Bronchial epithelial cell (primary cell): ENCODE results near the gene COL17A1. TPM values are rescaled to one million over a fixed set of nuclear protein-coding genes. Genes with fewer than 3 reads are reported as not detected.

Source experiments
- DNase-seq: peaks from one replicate; pipeline ENCODE4 v3.0.0-alpha.2; 2010; ENCODE audit warnings: low read depth
- FAIRE-seq: peaks from 2 replicates; lab custom pipeline; 2011; peaks lifted over from hg19 to GRCh38; lab: Jason Lieb, UNC
- H3K27me3 ChIP-seq: 2 replicates; pipeline ENCODE4 v1.5.1; 2011; ENCODE audit warnings: low read length; ENCODE audit not compliant: control insufficient read depth, insufficient read depth
- H3K36me3 ChIP-seq: 2 replicates; pipeline ENCODE4 v1.5.1; 2011; ENCODE audit warnings: low read length; ENCODE audit not compliant: control insufficient read depth, insufficient read depth
- H3K4me3 ChIP-seq: 2 replicates; pipeline ENCODE4 v1.5.1; 2011; ENCODE audit warnings: mild to moderate bottlenecking, low read depth, low read length, control low read depth
- total RNA-seq: library from RNA; depleted of rRNA; stranded (reverse); fragments of >200 nt; gene quantifications from 2 replicates; pipeline ENCODE4 v1.2.1, GENCODE V29; 2014
- TF ChIP-seq, protein P1 (sequence below): IDR thresholded peaks from 2 replicates; pipeline ENCODE4 v1.5.1; 2011; ENCODE audit warnings: mild to moderate bottlenecking, moderate library complexity, low read length, control low read depth, inconsistent platforms; ENCODE audit not compliant: insufficient read depth, severe bottlenecking

COL17A1 gene
- total RNA-seq, 1 donor from 2014 or later = 594 TPM

DNA sequence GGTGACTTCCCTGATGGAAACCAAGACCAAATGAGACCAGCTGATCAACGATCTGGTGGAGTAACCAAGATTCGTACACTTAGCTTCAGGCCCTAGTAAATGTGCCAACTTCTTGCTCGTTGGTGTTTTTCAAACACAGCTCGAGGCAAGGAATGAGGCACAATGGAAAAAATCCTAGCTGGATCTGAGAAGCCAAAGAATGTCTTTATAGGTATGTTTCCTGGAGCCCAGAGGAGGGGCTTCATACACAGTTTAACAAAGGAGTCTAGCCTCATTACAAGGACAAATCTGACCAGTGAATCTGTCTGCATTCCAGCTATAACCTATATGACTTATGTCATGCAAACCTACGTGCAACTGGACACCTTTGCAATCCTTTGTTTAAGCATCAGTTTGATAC, 3.7 kb downstream of the COL17A1 start:
- DNase-seq = no peak
- TF ChIP-seq, protein P1, sequence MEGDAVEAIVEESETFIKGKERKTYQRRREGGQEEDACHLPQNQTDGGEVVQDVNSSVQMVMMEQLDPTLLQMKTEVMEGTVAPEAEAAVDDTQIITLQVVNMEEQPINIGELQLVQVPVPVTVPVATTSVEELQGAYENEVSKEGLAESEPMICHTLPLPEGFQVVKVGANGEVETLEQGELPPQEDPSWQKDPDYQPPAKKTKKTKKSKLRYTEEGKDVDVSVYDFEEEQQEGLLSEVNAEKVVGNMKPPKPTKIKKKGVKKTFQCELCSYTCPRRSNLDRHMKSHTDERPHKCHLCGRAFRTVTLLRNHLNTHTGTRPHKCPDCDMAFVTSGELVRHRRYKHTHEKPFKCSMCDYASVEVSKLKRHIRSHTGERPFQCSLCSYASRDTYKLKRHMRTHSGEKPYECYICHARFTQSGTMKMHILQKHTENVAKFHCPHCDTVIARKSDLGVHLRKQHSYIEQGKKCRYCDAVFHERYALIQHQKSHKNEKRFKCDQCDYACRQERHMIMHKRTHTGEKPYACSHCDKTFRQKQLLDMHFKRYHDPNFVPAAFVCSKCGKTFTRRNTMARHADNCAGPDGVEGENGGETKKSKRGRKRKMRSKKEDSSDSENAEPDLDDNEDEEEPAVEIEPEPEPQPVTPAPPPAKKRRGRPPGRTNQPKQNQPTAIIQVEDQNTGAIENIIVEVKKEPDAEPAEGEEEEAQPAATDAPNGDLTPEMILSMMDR = no peak
- Histone ChIP-seq H3K36me3 (peaks cover 18% of the 10 kb centered on the region), H3K4me3 (no peak overlapping the region), H3K27me3 (no peaks in the 10 kb centered on the region)
- no peak for FAIRE-seq

DNA sequence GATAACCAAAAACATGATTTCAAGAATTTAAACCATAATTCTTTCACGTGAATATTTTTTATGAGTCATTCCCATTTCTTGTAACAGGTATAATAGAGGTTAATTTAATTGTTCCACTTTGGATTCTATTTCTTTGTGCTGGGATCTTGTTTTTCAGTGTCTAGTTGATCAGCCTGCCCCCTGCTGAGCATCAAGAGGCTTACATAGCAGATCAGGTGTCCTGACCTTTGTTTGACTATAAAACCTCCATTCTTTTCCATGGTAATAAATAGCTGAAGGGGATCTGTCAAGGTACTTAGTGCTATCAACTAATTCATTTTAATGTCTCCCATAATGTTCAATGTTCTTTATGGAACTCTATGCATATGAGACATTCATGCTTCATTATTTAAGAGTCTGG, 4.9 kb downstream of the COL17A1 start:
- DNase-seq (peak; percentile 51), FAIRE-seq (no peak)
- Histone ChIP-seq H3K36me3 (peaks cover 26% of the 10 kb centered on the region), H3K4me3 (no peak overlapping the region), H3K27me3 (no peaks in the 10 kb centered on the region)
- TF ChIP-seq, protein P1 = peak; percentile 58

DNA sequence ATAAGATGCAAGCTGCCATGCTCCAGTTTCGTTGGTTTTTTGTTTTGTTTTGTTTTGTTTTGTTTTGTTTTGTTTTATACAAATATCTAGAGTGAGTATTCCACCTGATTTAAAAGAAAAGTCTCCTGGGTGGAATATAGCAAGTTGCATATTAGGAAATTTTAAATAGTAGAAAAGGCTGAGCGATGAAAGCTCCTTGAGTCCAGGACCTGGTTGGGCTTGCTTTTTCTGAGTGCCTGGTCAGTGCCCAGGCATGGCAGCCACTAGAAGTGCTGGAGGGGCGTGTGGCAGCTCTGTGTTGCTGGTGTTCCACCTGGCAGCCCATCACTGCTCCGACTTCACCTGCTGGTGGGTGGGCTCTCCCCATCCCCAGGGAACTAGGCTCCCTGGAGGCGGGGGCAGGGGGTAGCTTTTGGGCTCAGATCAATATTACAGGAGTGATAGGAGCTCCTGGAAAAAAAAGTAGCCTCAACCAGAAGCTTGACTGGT, 8.0 kb downstream of the COL17A1 start:
- no peak for DNase-seq
- TF ChIP-seq, protein P1 = no peak
- H3K36me3 ChIP-seq = peaks cover 50% of the 10 kb centered on the region
- FAIRE-seq = no peak
- no peaks in the 10 kb centered on the region for H3K27me3 ChIP-seq
- H3K4me3 ChIP-seq = no peak overlapping the region

DNA sequence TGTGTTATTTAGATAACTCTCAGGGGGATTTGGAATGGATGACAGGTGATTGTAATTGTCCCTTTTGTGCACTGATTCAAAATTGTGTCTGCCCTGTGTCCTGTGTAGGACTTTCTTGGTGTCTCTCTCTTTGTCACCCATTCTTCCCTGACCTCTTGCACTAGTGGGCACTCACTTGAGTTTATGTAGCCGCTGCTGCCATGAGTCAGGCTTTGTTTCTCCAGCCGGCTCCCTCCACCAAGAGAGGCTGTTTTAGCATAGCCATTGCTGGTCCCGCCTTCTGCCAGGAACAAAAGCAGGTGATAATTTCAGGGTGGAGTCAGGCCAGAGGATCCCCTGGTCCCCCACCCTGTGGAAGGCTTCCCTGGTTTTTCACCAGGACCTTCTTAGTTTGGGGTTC, 8.4 kb downstream of the COL17A1 start:
- Histone ChIP-seq H3K36me3 (peaks cover 53% of the 10 kb centered on the region), H3K27me3 (no peaks in the 10 kb centered on the region), H3K4me3 (no peak overlapping the region)
- DNase-seq = no peak
- TF ChIP-seq, protein P1 = no peak
- FAIRE-seq = no peak

DNA sequence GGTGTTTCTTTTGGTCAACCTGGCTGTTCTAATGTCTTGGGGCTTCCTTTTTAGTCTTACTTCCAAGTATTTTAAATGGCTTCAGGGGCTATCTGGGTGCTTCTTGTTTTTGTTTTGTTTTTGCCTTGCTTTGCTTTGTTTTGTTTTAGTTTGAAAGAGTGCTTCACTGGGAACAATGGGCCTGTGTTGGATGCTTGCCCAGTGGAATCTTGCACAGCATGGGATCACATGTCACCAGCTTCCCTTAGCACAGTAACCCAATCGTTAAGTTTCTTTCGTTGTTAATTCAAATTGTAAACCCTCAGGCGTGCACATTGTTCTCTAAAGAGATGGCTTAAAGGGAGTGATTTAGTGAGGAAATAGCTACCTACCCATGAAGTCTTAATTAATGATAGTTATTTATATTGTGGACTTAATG, 8.9 kb downstream of the COL17A1 start:
- Histone ChIP-seq H3K4me3 (no peak overlapping the region), H3K27me3 (no peaks in the 10 kb centered on the region), H3K36me3 (peaks cover 56% of the 10 kb centered on the region)
- TF ChIP-seq, protein P1 = no peak
- FAIRE-seq (no peak), DNase-seq (no peak)

DNA sequence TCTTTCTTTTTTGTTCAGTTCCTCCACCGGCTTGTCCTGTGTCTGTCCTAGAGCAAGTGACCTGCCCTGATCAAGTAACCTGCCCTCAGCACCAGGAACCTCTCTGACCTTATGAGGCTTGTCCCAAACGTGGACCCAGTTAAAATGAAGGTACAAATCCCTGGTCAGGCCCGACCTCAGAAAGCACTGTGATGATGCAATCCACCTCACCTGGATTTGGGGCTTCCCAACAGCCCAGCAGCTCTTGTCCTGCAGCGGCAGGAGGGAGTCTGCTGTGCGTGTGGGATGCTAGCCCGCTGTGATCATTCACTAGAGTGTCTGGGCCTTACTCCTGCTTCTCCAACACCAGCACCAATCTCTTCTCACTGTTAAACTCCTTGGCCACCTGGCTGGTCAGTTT, 11.2 kb downstream of the COL17A1 start:
- peaks cover 72% of the 10 kb centered on the region for H3K36me3 ChIP-seq
- H3K27me3 ChIP-seq = no peaks in the 10 kb centered on the region
- DNase-seq (no peak), FAIRE-seq (no peak)
- no peak overlapping the region for H3K4me3 ChIP-seq
- TF ChIP-seq, protein P1 = no peak
